NB4 (cell line): ENCODE results near the gene THBS3.
"Not testable (repeated sequence)": the region's sequence is repeated elsewhere in the genome, so short reads cannot be mapped to it uniquely, and the experiment has no call there.

ENCODE experiments used
- MYC ChIP-seq: IDR thresholded peaks from 2 replicates; pipeline ENCODE4 v1.6.1; 2011; ENCODE audit warnings: low read depth, low read length
- POLR2A ChIP-seq: IDR thresholded peaks from 2 replicates; pipeline ENCODE4 v1.6.1; 2011; ENCODE audit warnings: mild to moderate bottlenecking; ENCODE audit not compliant: insufficient read length; ENCODE audit errors: extremely low read depth
- TF ChIP-seq, protein P1 (sequence below): IDR thresholded peaks from one replicate; pipeline ENCODE4 v1.5.1; 2012; ENCODE audit warnings: low read depth, low read length
- TF ChIP-seq, protein P2 (sequence below): IDR thresholded peaks from 2 replicates; pipeline ENCODE4 v1.6.1; 2011; ENCODE audit warnings: low read depth, low read length

DNA sequence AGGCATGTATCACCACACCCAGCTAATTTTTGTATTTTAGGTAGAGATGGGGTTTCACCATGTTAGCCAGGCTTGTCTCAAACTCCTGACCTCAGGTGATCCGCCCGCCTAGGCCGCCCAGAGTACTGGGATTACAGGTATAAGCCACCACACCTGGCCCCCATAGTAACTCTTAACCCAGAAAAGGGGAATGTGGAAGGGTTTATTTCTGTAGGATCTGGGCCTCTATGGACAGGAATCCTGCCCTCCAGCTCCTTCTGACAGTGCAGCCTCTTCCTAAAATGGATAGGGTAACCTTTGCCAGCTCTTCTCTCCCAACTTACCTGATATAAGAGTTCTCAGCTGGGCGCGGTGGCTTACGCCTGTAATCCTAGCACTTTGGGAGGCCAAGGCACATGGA lies 45.1 kb downstream of the THBS3 start:
- TF ChIP-seq, protein P1, sequence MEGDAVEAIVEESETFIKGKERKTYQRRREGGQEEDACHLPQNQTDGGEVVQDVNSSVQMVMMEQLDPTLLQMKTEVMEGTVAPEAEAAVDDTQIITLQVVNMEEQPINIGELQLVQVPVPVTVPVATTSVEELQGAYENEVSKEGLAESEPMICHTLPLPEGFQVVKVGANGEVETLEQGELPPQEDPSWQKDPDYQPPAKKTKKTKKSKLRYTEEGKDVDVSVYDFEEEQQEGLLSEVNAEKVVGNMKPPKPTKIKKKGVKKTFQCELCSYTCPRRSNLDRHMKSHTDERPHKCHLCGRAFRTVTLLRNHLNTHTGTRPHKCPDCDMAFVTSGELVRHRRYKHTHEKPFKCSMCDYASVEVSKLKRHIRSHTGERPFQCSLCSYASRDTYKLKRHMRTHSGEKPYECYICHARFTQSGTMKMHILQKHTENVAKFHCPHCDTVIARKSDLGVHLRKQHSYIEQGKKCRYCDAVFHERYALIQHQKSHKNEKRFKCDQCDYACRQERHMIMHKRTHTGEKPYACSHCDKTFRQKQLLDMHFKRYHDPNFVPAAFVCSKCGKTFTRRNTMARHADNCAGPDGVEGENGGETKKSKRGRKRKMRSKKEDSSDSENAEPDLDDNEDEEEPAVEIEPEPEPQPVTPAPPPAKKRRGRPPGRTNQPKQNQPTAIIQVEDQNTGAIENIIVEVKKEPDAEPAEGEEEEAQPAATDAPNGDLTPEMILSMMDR = not testable (repeated sequence)
- TF ChIP-seq, protein P2, sequence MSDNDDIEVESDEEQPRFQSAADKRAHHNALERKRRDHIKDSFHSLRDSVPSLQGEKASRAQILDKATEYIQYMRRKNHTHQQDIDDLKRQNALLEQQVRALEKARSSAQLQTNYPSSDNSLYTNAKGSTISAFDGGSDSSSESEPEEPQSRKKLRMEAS = not testable (repeated sequence)
- not testable (repeated sequence) for TF ChIP-seq POLR2A, MYC
